H9 (cell line): Measurements from ENCODE around the gene IFT122. TPM values are rescaled to one million over a fixed set of nuclear protein-coding genes. Genes with fewer than 3 reads are reported as not detected.
A peak's percentile ranks its signal among the peaks of the same experiment; 100 is the strongest.

Source experiments
- DNase-seq: peaks from one replicate; pipeline ENCODE4 v3.0.0-alpha.2; 2017
- H2AFZ ChIP-seq: one replicate; pipeline ENCODE4 v1.6.1; 2013; ENCODE audit warnings: mild to moderate bottlenecking, low read length, control low read depth, moderate library complexity
- H2AK5ac ChIP-seq: 2 replicates; pipeline ENCODE4 v1.6.1; 2013; ENCODE audit warnings: low read length, control low read depth, mixed read lengths; ENCODE audit not compliant: insufficient read length
- H2BK120ac ChIP-seq: one replicate; pipeline ENCODE4 v1.6.1; 2013; ENCODE audit warnings: low read depth, mild to moderate bottlenecking, low read length, control low read depth, inconsistent platforms; ENCODE audit not compliant: poor library complexity, severe bottlenecking
- H2BK12ac ChIP-seq: 2 replicates; pipeline ENCODE4 v1.6.1; 2013; ENCODE audit warnings: low read length, control low read depth, mixed read lengths, low read depth; ENCODE audit not compliant: insufficient read length
- H2BK15ac ChIP-seq: 2 replicates; pipeline ENCODE4 v1.6.1; 2013; ENCODE audit warnings: low read depth, low read length, control low read depth
- H2BK20ac ChIP-seq: one replicate; pipeline ENCODE4 v1.6.1; 2013; ENCODE audit warnings: low read depth, mild to moderate bottlenecking, low read length, control low read depth, inconsistent platforms; ENCODE audit not compliant: poor library complexity, severe bottlenecking
- H2BK5ac ChIP-seq: 2 replicates; pipeline ENCODE4 v1.6.1; 2013; ENCODE audit warnings: low read length, control low read depth, mixed read lengths; ENCODE audit not compliant: insufficient read length
- H3K14ac ChIP-seq: 2 replicates; pipeline ENCODE4 v1.6.1; 2013; ENCODE audit warnings: low read length, control low read depth; ENCODE audit not compliant: insufficient read depth
- H3K18ac ChIP-seq: 2 replicates; pipeline ENCODE4 v1.6.1; 2013; ENCODE audit warnings: low read depth, mild to moderate bottlenecking, mixed read lengths, low read length, control low read depth; ENCODE audit not compliant: insufficient read length
- H3K23ac ChIP-seq: 2 replicates; pipeline ENCODE4 v1.6.1; 2013; ENCODE audit warnings: low read length, control low read depth, mixed read lengths, low read depth; ENCODE audit not compliant: insufficient read length
- H3K23me2 ChIP-seq: 2 replicates; pipeline ENCODE4 v1.6.1; 2013; ENCODE audit warnings: low read depth, mild to moderate bottlenecking, mixed read lengths, low read length, control low read depth; ENCODE audit not compliant: insufficient read length, poor library complexity, severe bottlenecking
- H3K27ac ChIP-seq: 2 replicates; pipeline ENCODE4 v1.5.1; 2013; ENCODE audit warnings: low read length, control low read depth, mixed read lengths, low read depth; ENCODE audit not compliant: insufficient read length
- H3K27me3 ChIP-seq: 2 replicates; pipeline ENCODE4 v1.6.1; 2013; ENCODE audit warnings: low read length, control low read depth, inconsistent platforms; ENCODE audit not compliant: insufficient read depth
- H3K4ac ChIP-seq: 2 replicates; pipeline ENCODE4 v1.6.1; 2013; ENCODE audit warnings: low read depth, mild to moderate bottlenecking, control low read depth, inconsistent platforms, low read length, moderate library complexity
- H3K4me1 ChIP-seq: 2 replicates; pipeline ENCODE4 v1.6.1; 2013; ENCODE audit warnings: low read length, control low read depth, inconsistent platforms; ENCODE audit not compliant: insufficient read depth
- H3K4me2 ChIP-seq: 2 replicates; pipeline ENCODE4 v1.6.1; 2013; ENCODE audit warnings: low read length, control low read depth, mixed read lengths; ENCODE audit not compliant: insufficient read length, insufficient read depth
- H3K56ac ChIP-seq: 2 replicates; pipeline ENCODE4 v1.6.1; 2013; ENCODE audit warnings: low read depth, mild to moderate bottlenecking, mixed read lengths, low read length, control low read depth; ENCODE audit not compliant: insufficient read length
- H3K79me1 ChIP-seq: 2 replicates; pipeline ENCODE4 v1.6.1; 2013; ENCODE audit warnings: low read depth, mild to moderate bottlenecking, moderate library complexity, low read length, control low read depth, inconsistent platforms; ENCODE audit not compliant: insufficient read depth, poor library complexity, severe bottlenecking
- H3K79me2 ChIP-seq: 2 replicates; pipeline ENCODE4 v1.6.1; 2013; ENCODE audit warnings: low read length, control low read depth, inconsistent platforms; ENCODE audit not compliant: insufficient read depth
- H3K9ac ChIP-seq: 2 replicates; pipeline ENCODE4 v1.6.1; 2013; ENCODE audit warnings: low read length, control low read depth, mixed read lengths; ENCODE audit not compliant: insufficient read length; ENCODE audit errors: extremely low read depth
- H3K9me3 ChIP-seq: one replicate; pipeline ENCODE4 v1.6.1; 2013; ENCODE audit warnings: low read depth, low read length, inconsistent platforms; ENCODE audit not compliant: control insufficient read depth
- H3T11ph ChIP-seq: one replicate; pipeline ENCODE4 v1.6.1; 2013; ENCODE audit warnings: mild to moderate bottlenecking, low read length, control low read depth, inconsistent platforms
- H4K20me1 ChIP-seq: one replicate; pipeline ENCODE4 v1.6.1; 2013; ENCODE audit not compliant: control insufficient read depth, insufficient read length, insufficient read depth
- H4K5ac ChIP-seq: 2 replicates; pipeline ENCODE4 v1.6.1; 2013; ENCODE audit warnings: low read depth, mild to moderate bottlenecking, mixed read lengths, low read length, control low read depth; ENCODE audit not compliant: insufficient read length
- H4K8ac ChIP-seq: replicated peaks from 2 replicates; pipeline ENCODE4 v1.6.1; 2013; ENCODE audit warnings: low read length, control low read depth, mixed read lengths, low read depth; ENCODE audit not compliant: insufficient read length
- H4K91ac ChIP-seq: 2 replicates; pipeline ENCODE4 v1.6.1; 2013; ENCODE audit warnings: low read depth, mild to moderate bottlenecking, moderate library complexity, mixed read lengths, low read length, control low read depth; ENCODE audit not compliant: insufficient read length
- H3K27ac Mint-ChIP-seq, 3 experiments: 2 replicates in 2 of 3; 3 replicates in 1 of 3; pipeline ENCODE4 v1.8.0; 2020 to 2021; ENCODE audit warnings: mixed read lengths in 3 of 3, mild to moderate bottlenecking in 1 of 3, moderate library complexity in 1 of 3
- H3K27me3 Mint-ChIP-seq: 2 replicates; pipeline ENCODE4 v1.8.0; 2021; ENCODE audit warnings: low read depth, mild to moderate bottlenecking, moderate library complexity, mixed read lengths
- H3K36me3 Mint-ChIP-seq, 3 experiments: 2 replicates in 2 of 3; 3 replicates in 1 of 3; pipeline ENCODE4 v1.8.0; 2020 to 2021; ENCODE audit warnings: low read depth in 3 of 3, mixed read lengths in 3 of 3; ENCODE audit not compliant: insufficient read depth in 1 of 3
- H3K4me1 Mint-ChIP-seq, 2 experiments: 2 replicates each; pipeline ENCODE4 v1.8.0; 2020; ENCODE audit warnings: mixed read lengths in 2 of 2
- H3K4me3 Mint-ChIP-seq, 2 experiments: 2 replicates in 1 of 2; 3 replicates in 1 of 2; pipeline ENCODE4 v1.8.0; 2020 to 2021; ENCODE audit warnings: mild to moderate bottlenecking in 2 of 2, mixed read lengths in 2 of 2, moderate library complexity in 1 of 2
- H3K9me3 Mint-ChIP-seq, 2 experiments: 2 replicates in 1 of 2; 3 replicates in 1 of 2; pipeline ENCODE4 v1.8.0; 2020; ENCODE audit warnings: mild to moderate bottlenecking in 2 of 2, mixed read lengths in 2 of 2, moderate library complexity in 1 of 2
- CTCF ChIP-seq: fragments of 200-600 bp; sonication (generic); conservative IDR thresholded peaks from 3 replicates; pipeline ENCODE4 v1.8.0; 2021; ENCODE audit warnings: antibody characterized with exemption, mild to moderate bottlenecking
- WGBS: extraction: QIAGEN DNeasy Blood & Tissue Kit; methylation state at CpG from one replicate; pipeline ENCODE4 v1.1.7; 2013; ENCODE audit warnings: missing lambda C conversion rate, low lambda C conversion rate, mixed read lengths; ENCODE audit not compliant: insufficient read length; ENCODE audit errors: extremely low coverage; 5-methylcytosine and 5-hydroxymethylcytosine counted together
- total RNA-seq: library from RNA; stranded (reverse); gene quantifications from 2 replicates; pipeline ENCODE4 v1.2.1, GENCODE V29; 2021

Gene IFT122
- total RNA-seq, 1 experiment from 2014 or later, result 19.3 TPM

- Histone ChIP-seq H2BK20ac (no peak overlapping the region), H3K79me1 (no peaks in the 10 kb centered on the region), H3K27me3 (no peaks in the 10 kb centered on the region), H4K20me1 (no peaks in the 10 kb centered on the region), H3K9ac (no peak overlapping the region), H3K4me1 (peaks cover 3% of the 10 kb centered on the region; the same call in 1 of the 2 replicates), H2BK5ac (no peak overlapping the region), H2AFZ (no peak overlapping the region), H3K9me3 (no peaks in the 10 kb centered on the region), H3K4ac (no peak overlapping the region; the same call in 1 of the 2 replicates), H4K91ac (no peak overlapping the region), H2BK120ac (no peak overlapping the region), H3T11ph (no peak overlapping the region), H4K5ac (no peak overlapping the region), H3K56ac (no peak overlapping the region), H3K14ac (peak overlapping the region; percentile 68; the same call in 1 of the 2 replicates), H2BK12ac (no peak overlapping the region), H3K79me2 (no peaks in the 10 kb centered on the region), H3K4me2 (peak overlapping the region; percentile 32), H3K18ac (peak overlapping the region; percentile 5), H3K23ac (no peak overlapping the region), H3K27ac (no peak overlapping the region), H2AK5ac (no peak overlapping the region), H3K23me2 (no peaks in the 10 kb centered on the region), H2BK15ac (no peak overlapping the region), H4K8ac (no peak overlapping the region)
- no peak for TF ChIP-seq CTCF
- WGBS, result no CpG with 5 or more reads among the region's 18 CpGs
- Mint-ChIP-seq H3K4me3 (peak overlapping the region; percentile 3 to 11; a peak in 1 of 5 replicates), H3K4me1 (peaks cover 35 to 38% of the 10 kb centered on the region in 2 experiments), H3K36me3 (peaks cover 4 to 18% (median 8%) of the 10 kb centered on the region in 3 experiments; a peak in 6 of 7 replicates), H3K27ac (peak overlapping the region; percentile 12 to 96 (median 78)), H3K27me3 (no peaks in the 10 kb centered on the region), H3K9me3 (no peaks in the 10 kb centered on the region)
- DNase-seq, result peak; percentile 41
These were observed 8.3 kb downstream of the IFT122 start for GRCh38 chr3:129448186-129448895.
